Natural killer cell (primary cell): ENCODE results near the gene AP2A2. TPM values are rescaled to one million over a fixed set of nuclear protein-coding genes. Genes with fewer than 3 reads are reported as not detected.

ENCODE experiments used
- ATAC-seq, 3 donors: fragments of 150-1000 bp in 2 of 3; fragments of 200-7000 bp in 1 of 3; cut with Tn5 transposase; 1 replicate in 1 of 3; 2 replicates in 2 of 3; pipeline ENCODE4 v1.10.0; 2021; ENCODE audit warnings: mild to moderate bottlenecking in 2 of 3, moderate library complexity in 2 of 3
- DNase-seq, 2 donors: peaks; one replicate each; pipeline versions ENCODE4 v3.0.0 to v3.0.0-alpha.2; 2013 to 2021; ENCODE audit warnings: mixed read lengths in 1 of 2
- H3K27ac ChIP-seq: one replicate; pipeline ENCODE4 v1.5.1; 2013; ENCODE audit warnings: mild to moderate bottlenecking, low read length
- H3K27me3 ChIP-seq: one replicate; pipeline ENCODE4 v1.6.1; 2013; ENCODE audit warnings: low read length; ENCODE audit not compliant: control insufficient read depth, insufficient read depth
- H3K36me3 ChIP-seq: one replicate; pipeline ENCODE4 v1.6.1; 2013; ENCODE audit warnings: low read length; ENCODE audit not compliant: control insufficient read depth, insufficient read depth
- H3K4me1 ChIP-seq: one replicate; pipeline ENCODE4 v1.6.1; 2013; ENCODE audit warnings: low read length; ENCODE audit not compliant: control insufficient read depth, insufficient read depth
- H3K4me3 ChIP-seq: one replicate; pipeline ENCODE4 v1.5.1; 2013; ENCODE audit warnings: low read length
- H3K9me3 ChIP-seq: one replicate; pipeline ENCODE4 v1.6.1; 2013; ENCODE audit warnings: low read length; ENCODE audit not compliant: control insufficient read depth, insufficient read depth
- H3K27ac Mint-ChIP-seq, 2 donors: one replicate each; pipeline ENCODE4 v1.8.0; 2022; ENCODE audit warnings: mild to moderate bottlenecking in 2 of 2, mixed read lengths in 2 of 2, moderate library complexity in 1 of 2
- H3K27me3 Mint-ChIP-seq, 2 donors: one replicate each; pipeline ENCODE4 v1.8.0; 2022; ENCODE audit warnings: low read depth in 2 of 2, mixed read lengths in 2 of 2
- H3K36me3 Mint-ChIP-seq: one replicate; pipeline ENCODE4 v1.8.0; 2022; ENCODE audit warnings: mixed read lengths
- H3K4me1 Mint-ChIP-seq, 2 donors: one replicate each; pipeline ENCODE4 v1.8.0; 2022; ENCODE audit warnings: mixed read lengths in 2 of 2
- H3K4me3 Mint-ChIP-seq: one replicate; pipeline ENCODE4 v1.8.0; 2022; ENCODE audit warnings: mild to moderate bottlenecking, moderate library complexity, mixed read lengths
- H3K9me3 Mint-ChIP-seq, 2 donors: one replicate each; pipeline ENCODE4 v1.8.0; 2022; ENCODE audit warnings: mixed read lengths in 2 of 2
- CTCF ChIP-seq: fragments of 200-600 bp; IDR thresholded peaks from one replicate; pipeline ENCODE4 v1.8.0; 2022; ENCODE audit warnings: antibody characterized with exemption
- WGBS: methylation state at CpG from one replicate; pipeline ENCODE4 v1.1.7; 2013; ENCODE audit warnings: missing lambda C conversion rate; ENCODE audit not compliant: insufficient coverage; 5-methylcytosine and 5-hydroxymethylcytosine counted together
- intact Hi-C: fragments of 100-400 bp; cut with micrococcal nuclease; formaldehyde crosslinking; loops from one replicate; pipeline ENCODE4 v1.14.2; 2022
- total RNA-seq, 4 donors: library from RNA; stranded (reverse); fragments of 120-200 nt in 1 of 4; gene quantifications; one replicate each; pipeline versions ENCODE4 v1.2.3 to v1.2.4, GENCODE V29; 2013 to 2022

Gene AP2A2
- total RNA-seq, 3 donors from 2014 or later (not counting 1 experiment from before 2014, with no cell fraction given) = 57.2 to 120 (median 82.9) TPM

- Mint-ChIP-seq H3K4me1 (peaks cover 23 to 31% of the 10 kb centered on the region in 2 donors), H3K9me3 (no peaks in the 10 kb centered on the region), H3K27me3 (no peaks in the 10 kb centered on the region), H3K36me3 (no peaks in the 10 kb centered on the region), H3K4me3 (no peak overlapping the region), H3K27ac (peak overlapping the region; percentile 79 to 83)
- H3K36me3 ChIP-seq = peaks cover 28% of the 10 kb centered on the region
- 88% methylated on average over 14 of the region's 16 CpGs for WGBS
- no peak overlapping the region for H3K4me3 ChIP-seq
- H3K27ac ChIP-seq = no peak overlapping the region
- intact Hi-C loops = no loop called here
- no peak for TF ChIP-seq CTCF
- DNase-seq = no peak
- H3K9me3 ChIP-seq = no peaks in the 10 kb centered on the region
- peaks cover 10% of the 10 kb centered on the region for H3K4me1 ChIP-seq
- ATAC-seq = peak in 1 of 3 donors; percentile 19
- H3K27me3 ChIP-seq = no peaks in the 10 kb centered on the region
These were observed 69.5 kb downstream of the AP2A2 start for GRCh38 chr11:995044-995751.

GRCh38 chr11:995752-996420 is 70.2 kb downstream of the AP2A2 start:
- DNase-seq (no peak), ATAC-seq (no peak)
- intact Hi-C loops = no loop called here
- Histone ChIP-seq H3K4me3 (no peak overlapping the region), H3K9me3 (no peaks in the 10 kb centered on the region), H3K36me3 (peaks cover 33% of the 10 kb centered on the region), H3K27me3 (no peaks in the 10 kb centered on the region), H3K27ac (no peak overlapping the region), H3K4me1 (peaks cover 10% of the 10 kb centered on the region)
- no peak for TF ChIP-seq CTCF
- Mint-ChIP-seq H3K4me3 (peak overlapping the region; percentile 21), H3K4me1 (peaks cover 23 to 30% of the 10 kb centered on the region in 2 donors), H3K27ac (peak overlapping the region; percentile 79 to 83), H3K36me3 (no peaks in the 10 kb centered on the region), H3K27me3 (no peaks in the 10 kb centered on the region), H3K9me3 (no peaks in the 10 kb centered on the region)
- WGBS = 87% methylated on average over 22 of the region's 22 CpGs

- Mint-ChIP-seq H3K9me3 (no peaks in the 10 kb centered on the region), H3K36me3 (no peaks in the 10 kb centered on the region), H3K4me3 (peak overlapping the region; percentile 28), H3K4me1 (peaks cover 30 to 32% of the 10 kb centered on the region in 2 donors), H3K27ac (peak overlapping the region; percentile 79 to 83), H3K27me3 (no peaks in the 10 kb centered on the region)
- peaks cover 10% of the 10 kb centered on the region for H3K4me1 ChIP-seq
- intact Hi-C loops = no loop called here
- ATAC-seq (peak in 1 of 3 donors; percentile 73), DNase-seq (no peak)
- H3K27ac ChIP-seq = no peak overlapping the region
- H3K4me3 ChIP-seq = no peak overlapping the region
- no peaks in the 10 kb centered on the region for H3K27me3 ChIP-seq
- no peaks in the 10 kb centered on the region for H3K9me3 ChIP-seq
- no peak for TF ChIP-seq CTCF
- WGBS = 52% methylated on average over 10 of the region's 10 CpGs
- peaks cover 36% of the 10 kb centered on the region for H3K36me3 ChIP-seq
These were observed 71.0 kb downstream of the AP2A2 start for GRCh38 chr11:996681-997080.
